HG03432 (cell line): ENCODE measurements around the gene NOSTRIN.
"Not testable (repeated sequence)": the region's sequence is repeated elsewhere in the genome, so short reads cannot be mapped to it uniquely, and the experiment has no call there.

Source experiments
- ATAC-seq: cut with Tn5 transposase; IDR thresholded peaks from one replicate; pipeline ENCODE4 v1.9.1; 2021; ENCODE audit warnings: mild to moderate bottlenecking, moderate library complexity; ENCODE audit not compliant: unreplicated experiment

NOSTRIN gene, protein sequence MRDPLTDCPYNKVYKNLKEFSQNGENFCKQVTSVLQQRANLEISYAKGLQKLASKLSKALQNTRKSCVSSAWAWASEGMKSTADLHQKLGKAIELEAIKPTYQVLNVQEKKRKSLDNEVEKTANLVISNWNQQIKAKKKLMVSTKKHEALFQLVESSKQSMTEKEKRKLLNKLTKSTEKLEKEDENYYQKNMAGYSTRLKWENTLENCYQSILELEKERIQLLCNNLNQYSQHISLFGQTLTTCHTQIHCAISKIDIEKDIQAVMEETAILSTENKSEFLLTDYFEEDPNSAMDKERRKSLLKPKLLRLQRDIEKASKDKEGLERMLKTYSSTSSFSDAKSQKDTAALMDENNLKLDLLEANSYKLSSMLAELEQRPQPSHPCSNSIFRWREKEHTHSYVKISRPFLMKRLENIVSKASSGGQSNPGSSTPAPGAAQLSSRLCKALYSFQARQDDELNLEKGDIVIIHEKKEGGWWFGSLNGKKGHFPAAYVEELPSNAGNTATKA

DNA sequence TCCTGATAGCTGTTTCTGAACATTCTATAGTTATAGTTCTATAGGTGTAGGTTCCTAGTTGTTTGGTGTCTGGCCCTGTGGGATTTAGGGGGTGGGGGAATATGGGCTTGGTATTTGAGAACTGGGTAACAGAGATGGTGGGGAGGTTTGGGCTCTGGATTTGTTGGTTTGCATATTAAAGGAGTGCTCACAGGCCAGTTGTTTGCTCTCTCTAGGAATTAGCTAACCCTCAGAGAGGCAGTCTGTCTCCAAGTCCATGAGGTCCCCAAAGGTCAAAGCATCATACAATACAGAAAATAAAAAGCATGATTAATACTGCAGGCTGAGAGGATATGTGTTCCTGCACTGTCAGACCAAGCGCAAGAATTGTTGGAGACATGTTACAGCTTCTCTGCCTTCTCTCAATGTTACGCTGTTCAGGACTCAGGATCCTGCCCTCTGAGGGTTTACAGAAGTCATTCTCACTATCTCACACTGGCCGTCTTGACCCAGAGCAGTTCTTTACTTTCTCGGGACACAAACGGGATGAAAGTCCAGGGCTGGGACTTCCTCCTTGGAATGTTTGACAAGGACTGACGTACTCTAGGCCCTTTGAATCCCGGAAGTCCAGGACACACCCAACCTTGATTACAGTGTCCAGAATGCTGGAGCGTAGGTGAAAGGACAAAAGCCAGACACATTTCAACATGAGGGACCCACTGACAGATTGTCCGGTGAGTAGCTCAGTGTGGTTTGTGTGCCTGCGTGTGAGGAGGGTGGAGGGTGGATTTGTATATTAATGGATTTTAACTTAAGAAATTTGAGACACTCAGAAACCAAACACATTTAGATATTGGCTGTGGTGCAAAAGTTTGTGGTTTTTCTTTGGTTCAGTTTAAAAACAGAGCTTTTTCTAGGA lies at the start of gene NOSTRIN:
Gene NOSTRIN (plus strand): TSS at position 677 of the 898 bp plus-strand sequence. CDS start 10 bp downstream, at position 687.
- ATAC-seq = no peak

DNA sequence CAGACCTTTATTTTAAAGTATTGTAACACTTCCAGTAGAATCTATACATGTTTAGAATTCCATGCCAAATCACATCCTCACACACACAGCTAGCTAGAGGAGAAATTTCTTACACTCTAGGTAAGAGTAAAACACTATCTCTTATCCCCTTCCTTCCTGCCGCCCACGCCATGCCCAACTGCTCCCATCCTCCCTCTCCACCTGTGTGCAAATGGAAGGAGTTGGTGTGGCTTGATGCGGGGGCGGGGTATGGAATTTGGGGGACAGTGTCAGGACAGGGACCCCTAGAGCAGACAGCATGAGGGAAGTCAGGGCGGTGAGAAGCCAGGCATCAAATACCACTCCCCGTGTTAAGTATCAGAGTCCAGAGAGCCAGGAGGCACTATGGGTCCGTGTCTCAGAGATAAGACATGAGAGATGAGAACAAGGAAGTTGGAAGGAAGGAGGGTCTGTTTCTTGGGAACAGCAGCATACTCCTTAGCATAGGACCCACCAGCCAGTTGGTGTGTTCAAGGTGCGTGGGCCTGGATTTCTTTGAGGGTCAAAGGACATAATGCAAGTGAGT lies 48.6 kb upstream of the NOSTRIN start:
- ATAC-seq = no peak

DNA sequence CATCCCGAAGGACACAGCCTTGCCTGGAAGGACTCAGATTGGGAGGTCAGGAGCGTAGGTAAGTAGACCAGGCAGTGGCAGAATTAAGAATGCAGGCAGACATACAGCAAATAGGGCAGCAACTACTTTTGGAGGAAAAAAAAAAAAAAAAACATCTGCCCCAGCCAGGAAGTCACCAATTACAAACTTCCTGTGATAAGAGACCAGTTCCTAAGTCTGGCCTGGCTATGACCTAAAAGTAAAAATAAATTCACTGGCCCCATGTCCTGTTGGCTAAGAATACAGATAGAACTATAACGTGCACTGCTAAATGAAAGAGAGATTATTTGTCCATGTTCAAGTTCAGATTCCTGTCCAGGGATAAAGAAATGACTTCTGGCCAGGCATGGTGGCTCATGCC lies 45.2 kb upstream of the NOSTRIN start:
- ATAC-seq = no peak

DNA sequence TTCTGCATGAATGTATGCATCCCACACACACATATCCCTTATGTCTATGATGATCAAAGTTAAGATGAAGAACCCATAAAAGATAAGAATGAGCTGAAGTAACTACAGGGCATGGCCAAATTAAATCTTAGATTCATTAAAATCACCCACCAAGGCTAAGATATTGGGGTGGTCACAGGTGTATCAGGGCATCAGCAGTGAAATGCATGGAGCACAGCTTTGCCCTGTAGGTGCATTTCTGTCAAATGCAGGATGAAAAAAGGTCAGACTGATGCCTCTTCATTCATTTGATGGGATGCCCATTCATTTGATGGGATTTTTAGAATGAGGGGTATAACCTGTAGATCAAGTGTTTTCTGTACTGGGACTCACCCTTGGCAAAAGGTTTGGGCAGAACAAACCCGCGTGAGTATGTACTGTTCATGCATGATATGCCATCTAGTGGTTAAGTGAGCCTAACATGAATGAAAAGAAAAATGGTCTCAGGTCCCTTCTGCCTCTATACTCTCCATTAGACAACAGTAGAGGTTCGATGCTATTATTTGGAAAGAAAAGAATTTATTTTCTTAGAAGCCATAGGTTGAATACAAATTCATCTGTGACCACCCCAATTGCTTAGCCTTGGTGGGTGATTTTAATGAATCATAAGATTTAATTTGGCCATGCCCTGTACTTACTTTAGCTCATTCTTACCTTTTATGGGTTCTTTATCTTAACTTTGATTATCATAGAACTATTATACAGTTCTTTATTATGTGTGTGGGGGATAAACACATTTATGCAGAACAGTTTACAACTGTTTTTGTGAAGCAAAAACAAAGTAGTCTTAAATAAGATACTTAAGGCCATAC lies 43.2 kb upstream of the NOSTRIN start:
- peak; percentile 87 for ATAC-seq

DNA sequence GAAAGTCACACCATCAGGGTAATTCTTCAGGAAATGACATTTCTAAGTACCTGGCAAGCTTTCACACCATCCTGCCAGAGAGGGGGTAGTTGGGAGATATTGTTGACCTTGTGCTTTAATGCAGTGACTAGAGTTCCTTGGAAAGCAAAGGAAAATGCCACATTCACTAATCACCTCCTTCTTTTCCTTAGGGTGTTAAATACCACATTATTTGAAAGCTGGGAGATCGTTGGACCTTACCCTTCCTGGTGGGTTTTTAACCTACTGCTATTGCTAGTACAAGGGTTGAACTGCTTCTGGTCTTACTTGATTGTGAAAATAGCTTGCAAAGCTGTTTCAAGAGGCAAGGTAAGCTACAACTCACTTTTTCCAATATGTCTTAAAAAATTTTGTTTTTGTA lies 37.0 kb upstream of the NOSTRIN start:
- ATAC-seq = no peak

DNA sequence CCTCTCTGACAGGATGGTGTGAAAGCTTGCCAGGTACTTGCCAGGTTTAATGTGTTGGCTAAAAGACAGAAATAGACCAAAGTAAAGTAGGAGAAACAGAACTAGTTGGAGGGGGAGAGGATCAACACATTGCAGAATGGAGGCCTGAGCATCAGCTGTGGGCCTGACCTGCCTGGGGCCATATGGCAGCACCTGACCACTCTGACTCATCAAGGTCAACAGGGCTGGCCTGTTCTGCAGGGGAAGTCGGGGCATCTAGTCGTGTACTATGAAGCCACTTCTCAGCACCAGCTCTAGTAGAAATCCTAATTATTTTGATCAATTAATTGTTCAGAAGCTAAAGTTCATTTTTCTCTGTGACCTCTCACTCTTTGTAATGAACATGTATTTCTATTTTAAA lies 35.8 kb upstream of the NOSTRIN start:
- ATAC-seq = no peak

DNA sequence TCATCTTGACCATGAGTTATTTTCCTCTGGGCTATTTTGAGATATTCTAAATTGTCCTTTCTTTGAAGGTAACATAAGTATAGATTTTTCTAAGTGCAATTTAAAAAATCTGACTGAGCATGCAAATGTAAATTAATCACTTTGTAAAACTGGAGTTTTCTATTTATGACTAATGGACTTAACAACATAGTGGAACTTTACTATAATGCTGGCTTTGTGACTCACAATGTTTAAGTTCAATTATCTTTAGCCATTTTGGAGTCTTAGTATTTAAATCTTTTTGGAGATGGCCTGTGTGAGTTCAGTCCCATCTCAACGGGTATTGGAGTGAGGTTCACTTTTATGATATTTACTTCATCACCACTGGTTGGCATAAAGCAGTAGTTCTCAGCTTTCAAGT lies 35.2 kb upstream of the NOSTRIN start:
- no peak for ATAC-seq

DNA sequence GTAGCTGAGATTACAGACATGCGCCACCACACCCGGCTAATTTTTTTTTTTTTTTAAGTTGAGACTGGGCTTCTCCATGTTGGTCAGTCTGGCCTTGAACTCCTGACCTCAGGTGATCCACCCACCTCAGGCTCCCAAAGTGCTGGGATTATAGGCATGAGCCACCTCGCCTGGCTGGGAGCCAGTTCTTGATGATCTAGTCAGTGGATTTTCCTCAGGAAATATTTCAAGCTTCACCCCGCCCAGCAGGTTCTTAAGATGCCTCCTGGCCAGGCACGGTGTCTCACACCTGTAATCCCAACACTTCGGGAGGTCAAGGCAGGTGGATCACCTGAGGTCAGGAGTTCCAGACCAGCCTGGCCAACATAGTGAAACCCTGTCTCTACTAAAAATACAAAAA lies 34.1 kb upstream of the NOSTRIN start:
- not testable (repeated sequence) for ATAC-seq

DNA sequence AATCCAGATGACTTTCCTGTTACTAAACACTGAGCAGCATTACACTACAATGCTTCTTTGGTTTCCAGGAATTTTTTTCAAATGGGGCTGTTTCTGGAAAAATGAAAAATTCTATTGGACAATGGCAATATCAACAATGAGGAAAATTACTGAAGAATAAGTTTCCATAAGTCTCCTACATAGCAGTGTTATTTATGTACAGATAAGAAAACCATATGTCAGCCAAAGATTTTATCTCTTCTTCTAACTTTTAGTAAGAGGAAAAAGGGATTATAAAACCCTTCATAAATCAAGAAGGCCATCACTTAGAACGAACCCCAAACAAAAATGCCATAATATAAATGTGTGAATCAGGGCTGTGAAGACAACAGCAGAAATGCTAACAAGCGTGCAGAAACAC lies 31.6 kb upstream of the NOSTRIN start:
- no peak for ATAC-seq

DNA sequence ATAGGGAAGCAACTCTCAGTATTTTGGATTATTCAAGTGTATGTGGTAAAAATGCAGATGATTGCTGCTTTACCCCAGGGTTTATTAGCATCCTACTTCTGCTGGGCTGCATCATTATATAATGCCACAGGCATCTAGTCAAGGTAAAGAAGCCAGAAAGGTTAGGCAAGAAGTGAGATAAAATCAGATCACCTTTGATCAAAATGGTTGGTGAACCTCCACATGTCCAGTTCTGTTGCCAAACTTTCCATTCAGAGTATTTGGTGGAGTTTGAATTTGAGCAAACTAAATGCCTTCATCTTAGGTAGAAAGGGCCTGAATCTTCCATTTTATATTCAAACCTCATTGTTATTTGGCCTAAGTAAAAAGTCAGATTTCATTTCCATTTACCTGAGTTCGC lies 29.7 kb upstream of the NOSTRIN start:
- ATAC-seq = no peak

DNA sequence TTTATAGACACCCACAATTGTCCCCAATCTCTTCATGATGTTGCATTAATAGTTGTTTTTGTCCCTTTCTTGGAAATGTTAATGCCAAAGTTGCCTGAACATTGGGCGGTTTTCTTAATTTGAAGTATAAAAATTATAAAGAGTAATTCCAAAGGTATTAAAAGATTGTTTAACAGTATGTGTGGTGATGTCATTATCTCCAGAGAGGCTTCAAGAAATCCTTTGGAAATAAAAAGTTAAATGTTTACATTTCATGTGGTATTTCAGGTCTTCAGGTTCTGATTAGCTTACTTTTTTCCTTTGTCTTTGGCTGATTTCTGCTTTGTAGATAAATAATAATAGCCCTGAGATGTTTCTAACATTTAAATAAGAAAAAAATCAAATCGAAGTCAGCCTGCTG lies 29.3 kb upstream of the NOSTRIN start:
- ATAC-seq = no peak

DNA sequence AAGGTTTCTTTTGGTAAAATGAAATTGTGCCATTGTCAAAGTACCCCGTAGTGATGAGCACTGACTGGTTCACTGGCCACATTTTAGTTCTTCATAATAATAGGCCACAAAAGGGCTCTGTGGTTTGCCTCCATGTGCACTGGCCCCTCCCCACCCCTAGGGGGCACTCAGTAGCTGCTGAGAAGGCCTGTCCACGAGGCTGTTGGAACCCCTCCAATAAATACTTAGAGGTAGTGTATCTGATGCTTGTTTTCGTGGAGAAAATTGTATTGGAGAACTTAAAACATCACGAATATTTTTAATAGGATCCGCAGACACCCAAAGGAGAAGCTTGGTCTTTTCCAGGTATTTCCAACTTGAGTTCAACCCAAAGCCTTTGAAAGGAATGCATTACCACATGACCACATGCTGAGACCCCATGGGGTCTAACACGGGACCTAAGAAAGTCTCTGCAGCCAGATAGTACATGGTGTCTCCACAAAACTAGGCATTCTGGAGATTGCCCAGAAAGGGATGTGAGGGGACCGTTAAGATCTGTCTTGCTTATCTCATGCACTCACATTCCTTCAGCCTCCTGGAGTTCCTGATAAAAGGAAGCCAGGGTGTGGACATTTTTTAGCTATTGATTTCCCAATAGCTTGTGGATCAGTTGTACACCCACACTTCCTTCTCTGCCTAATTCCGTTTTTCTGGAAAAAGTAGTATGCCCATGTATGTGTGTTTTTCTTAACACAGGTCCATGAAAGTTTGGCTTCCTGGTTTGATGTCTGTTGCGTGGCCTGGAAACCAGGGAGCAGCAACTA lies 28.5 kb upstream of the NOSTRIN start:
- peak; percentile 71 for ATAC-seq

DNA sequence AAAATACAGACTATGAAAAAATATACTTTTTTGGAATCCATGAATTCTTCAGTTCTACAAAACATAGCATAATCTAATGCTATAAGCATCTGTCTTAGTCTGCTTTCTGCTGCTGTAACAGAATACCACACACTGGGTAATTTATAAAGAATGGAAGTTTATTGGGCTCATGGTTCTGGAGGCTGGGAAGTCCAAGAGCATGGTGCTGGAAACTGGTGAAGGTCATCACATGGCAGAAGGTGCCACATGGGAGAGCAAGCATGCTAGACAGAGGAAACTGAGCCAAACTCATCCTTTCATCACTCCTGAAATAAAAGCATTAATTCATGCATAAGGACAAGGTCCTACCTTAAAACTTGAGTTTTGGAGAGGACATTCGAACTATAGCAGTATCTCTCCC lies 26.6 kb upstream of the NOSTRIN start:
- no peak for ATAC-seq

DNA sequence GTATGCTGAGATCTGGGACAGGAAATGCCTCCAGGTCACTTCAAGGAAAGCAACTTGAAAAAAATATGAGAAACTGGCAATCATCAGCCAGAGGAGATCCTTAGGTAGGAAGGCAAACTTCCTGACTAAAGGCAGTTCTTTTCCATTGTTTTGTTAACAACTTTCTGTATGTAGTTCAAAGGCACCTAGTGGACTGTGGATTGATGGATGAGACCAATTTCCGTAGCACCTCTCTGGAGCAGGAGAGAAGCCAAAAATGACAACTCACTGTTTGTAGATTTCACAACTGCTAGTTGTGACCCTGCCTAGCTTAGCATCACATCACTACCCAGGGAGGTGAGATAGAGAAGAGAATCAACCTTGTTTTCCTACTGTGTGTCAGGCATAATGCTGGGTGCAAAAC lies 21.8 kb upstream of the NOSTRIN start:
- ATAC-seq = no peak

DNA sequence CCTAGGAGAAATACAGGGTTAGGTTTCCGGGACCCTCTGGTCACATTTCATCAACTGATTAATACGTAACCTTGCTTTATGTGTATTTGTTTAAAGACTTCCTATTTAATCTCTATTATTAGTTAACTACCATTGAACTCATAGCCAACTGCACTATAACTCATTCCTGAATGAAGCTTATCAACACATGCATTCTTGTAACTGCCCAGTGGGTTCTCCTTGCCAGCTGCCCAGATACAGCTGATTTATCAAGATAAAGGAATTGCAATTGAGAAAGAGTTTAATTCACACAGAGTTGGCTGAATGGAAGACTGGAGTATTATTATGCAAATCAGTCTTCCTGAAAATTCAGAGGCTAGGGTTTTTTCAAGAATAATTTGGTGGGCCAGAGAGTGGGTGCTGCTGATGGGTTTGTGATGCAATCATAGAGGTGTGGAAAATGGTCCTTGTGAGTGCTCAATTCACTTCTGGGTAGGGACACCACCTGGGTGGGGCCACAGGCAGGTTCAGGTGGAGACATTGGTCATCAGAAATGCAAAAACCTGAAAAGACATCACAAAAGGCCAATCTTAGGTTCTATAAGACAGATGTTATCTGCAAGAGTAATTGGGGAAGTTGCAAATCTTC lies 21.1 kb upstream of the NOSTRIN start:
- no peak for ATAC-seq

DNA sequence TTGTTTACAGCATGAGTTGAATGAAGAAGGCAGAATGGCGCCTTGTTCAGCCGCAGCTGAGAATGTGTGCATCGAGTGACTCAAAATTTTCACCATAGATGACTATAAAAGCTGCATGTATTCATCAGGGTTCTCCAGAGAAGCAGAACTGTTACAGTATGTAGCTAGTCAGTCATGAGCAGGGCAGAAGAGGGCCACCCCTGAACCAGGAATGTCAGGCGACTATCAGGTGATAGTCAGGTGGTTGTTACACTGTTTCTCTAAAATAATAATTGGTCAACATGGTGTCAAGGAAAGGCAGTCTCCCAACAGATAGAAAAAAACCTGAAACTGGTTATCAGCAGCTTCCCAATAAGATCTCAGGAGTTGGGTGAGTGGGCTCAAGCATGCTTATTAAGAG lies 20.2 kb upstream of the NOSTRIN start:
- ATAC-seq = no peak

DNA sequence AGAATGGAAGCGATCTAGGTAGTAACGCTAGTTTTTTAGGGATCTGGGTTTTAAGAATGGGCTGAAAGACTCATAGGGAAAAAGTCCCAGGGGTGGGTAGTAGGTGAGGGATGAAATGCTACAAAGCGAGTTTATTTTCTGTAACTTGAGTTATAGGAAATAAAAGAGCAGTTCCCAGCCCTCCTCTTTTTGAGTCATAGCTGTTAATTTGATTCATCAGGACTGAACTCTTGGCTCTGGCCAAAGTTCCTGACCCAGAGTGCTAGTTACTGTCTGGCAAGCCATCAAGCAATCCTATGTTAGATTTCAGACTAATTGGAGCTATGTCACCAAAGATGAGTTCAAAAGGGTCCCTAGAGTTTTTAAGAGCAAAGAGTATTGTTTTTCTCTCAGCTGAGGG lies 17.4 kb upstream of the NOSTRIN start:
- no peak for ATAC-seq

DNA sequence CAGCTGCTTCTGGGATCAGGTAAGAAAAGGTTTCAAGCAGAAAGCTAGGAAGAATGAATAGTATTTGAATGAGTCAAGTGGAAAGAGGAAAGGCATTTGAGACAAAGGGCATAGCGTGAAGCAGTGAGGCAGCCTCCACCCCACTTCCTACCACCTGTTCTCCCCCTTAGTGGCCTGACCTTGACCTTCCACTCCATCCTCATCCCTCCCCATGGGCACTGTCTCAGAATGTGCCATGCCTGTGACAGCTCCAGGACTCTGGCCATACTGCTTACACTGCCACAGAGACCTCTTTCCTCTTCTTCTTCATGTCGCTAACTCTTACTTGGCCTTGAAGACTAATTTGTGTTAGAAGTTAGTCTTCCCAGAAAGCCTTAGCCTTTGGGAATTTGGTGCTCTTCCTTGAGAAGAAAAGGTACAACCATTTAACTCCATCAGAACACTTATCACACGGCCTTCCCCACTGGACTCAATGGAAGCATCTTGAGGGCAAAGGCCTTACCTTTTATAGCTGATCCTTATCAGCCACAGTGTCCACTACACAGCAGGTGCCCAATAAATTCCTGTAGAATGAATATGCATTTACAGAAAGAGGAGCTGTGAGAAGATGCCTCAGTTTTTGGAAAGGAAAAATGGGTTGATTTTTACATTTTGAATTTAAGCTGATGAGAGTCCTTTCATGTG lies 15.2 kb upstream of the NOSTRIN start:
- no peak for ATAC-seq
